ENCODE results near the gene UHRF1.
"Not testable (repeated sequence)": the region's sequence is repeated elsewhere in the genome, so short reads cannot be mapped to it uniquely, and the experiment has no call there.

The UHRF1 gene

DNA sequence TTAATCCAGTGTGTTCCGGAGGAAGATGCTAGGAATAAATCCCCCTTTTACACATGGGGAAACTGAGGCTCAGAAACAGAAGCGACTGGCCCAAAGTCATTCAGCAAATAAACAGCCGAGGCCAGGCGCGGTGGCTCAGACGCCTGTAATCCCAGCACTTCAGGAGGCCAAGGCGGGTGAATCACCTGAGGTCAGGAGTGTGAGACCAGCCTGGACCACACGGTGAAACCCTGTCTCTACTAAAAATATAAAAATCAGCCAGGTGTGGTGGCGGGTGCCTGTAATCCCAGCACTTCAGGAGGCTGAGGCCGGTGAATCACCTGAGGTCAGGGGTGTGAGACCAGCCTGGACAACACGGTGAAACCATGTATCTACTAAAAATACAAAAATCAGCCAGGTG is 30.3 kb upstream of the UHRF1 start:
- no peak for DNase-seq (ENCODE audit: low read depth in 1 of 2, low spot score in 1 of 2)
- in situ Hi-C loops (cut with HindIII; ENCODE audit: low pct_unique_long_range_greater_than_20kb, low sequenced_read_pairs): no loop called here
- no peak for TF ChIP-seq JUND (IDR thresholded peaks at IDR 0.05; ENCODE audit: low read depth)

DNA sequence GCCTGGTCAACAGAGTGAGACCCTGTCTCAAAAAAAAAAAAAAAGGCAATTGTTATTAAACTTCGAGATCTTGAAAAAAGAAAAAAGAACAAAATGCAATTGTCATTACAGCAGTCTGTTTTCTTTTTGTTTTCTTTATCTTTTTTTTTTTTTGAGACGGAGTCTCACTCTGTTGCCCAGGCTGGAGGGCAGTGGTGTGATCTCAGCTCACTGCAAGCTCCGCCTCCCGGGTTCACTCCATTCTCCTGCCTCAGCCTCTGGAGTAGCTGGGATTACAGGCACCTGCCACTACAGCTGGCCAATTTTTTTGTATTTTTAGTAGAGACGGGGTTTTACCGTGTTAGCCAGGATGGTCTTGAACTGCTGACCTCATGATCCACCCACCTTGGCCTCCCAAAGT is 26.4 kb upstream of the UHRF1 start:
- DNase-seq (ENCODE audit: low read depth in 1 of 2, low spot score in 1 of 2); in situ Hi-C loops (cut with HindIII; ENCODE audit: low pct_unique_long_range_greater_than_20kb, low sequenced_read_pairs): not testable (repeated sequence)

DNA sequence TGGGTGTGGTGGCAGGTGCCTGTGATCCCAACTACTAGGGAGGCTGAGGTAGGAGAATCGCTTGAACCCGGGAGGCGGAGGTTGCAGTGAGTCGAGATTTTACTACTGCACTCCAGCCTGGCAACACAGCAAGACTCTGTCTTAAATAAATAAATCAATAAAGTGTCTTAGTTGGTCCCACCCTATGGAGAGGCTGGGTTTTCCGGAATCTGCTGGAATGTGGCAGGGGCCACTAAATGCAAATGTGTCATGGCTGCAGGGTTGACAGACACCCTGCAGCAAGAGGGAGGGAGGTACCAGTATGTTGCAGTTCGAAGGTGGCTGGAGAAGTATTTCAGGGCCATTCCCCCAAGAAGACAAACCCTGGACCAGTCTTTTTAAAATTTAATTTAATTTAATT is 24.3 kb upstream of the UHRF1 start:
- in situ Hi-C loops (cut with HindIII; ENCODE audit: low pct_unique_long_range_greater_than_20kb, low sequenced_read_pairs); DNase-seq (ENCODE audit: low read depth in 1 of 2, low spot score in 1 of 2): not testable (repeated sequence)

DNA sequence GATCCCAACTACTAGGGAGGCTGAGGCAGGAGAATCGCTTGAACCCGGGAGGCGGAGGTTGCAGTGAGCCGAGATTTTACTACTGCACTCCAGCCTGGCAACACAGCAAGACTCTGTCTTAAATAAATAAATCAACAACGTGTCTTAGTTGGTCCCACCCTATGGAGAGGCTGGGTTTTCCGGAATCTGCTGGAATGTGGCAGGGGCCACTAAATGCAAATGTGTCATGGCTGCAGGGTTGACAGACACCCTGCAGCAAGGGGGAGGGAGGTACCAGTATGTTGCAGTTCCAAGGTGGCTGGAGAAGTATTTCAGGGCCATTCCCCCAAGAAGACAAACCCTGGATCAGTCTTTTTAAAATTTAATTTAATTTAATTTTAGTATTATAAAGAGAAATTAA is 21.5 kb upstream of the UHRF1 start:
- DNase-seq (ENCODE audit: low read depth in 1 of 2, low spot score in 1 of 2); in situ Hi-C loops (cut with HindIII; ENCODE audit: low pct_unique_long_range_greater_than_20kb, low sequenced_read_pairs): not testable (repeated sequence)

DNA sequence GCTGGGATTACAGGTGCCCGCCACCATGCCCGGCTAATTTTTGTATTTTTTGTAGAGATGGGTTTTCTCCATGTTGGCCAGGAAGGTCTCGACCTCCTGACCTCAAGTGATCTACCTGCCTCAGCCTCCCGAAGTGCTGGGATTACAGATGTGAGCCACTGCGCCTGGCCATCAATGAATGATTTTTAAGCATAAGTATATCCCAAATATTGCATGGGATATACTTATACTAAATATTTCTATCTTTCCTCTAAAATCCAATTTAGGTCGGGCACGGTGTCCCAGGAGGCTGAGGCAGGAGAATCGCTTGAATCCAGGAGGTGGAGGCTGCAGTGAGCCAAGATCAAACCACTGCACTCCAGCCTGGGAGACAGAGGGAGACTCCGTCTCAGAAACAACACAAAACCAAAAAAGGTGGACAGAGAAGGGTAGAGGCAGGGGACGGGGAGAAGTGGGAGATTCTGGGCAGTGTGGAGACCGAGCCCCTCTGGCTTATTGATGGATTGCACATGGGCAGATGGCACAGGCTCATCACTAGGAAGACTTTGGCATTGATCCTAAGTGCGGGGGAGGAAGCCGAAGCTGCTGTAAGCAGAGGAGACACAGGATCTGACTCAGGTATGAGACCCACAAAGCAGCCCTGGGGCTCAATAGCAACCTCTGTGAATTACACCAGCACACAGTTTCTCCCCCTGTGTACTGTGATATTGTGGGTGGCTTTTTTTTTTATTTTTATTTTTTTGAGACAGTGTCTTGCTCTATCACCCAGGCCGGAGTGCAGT is 20.1 kb upstream of the UHRF1 start:
- in situ Hi-C loops (cut with HindIII; ENCODE audit: low pct_unique_long_range_greater_than_20kb, low sequenced_read_pairs): no loop called here
- no peak for DNase-seq (ENCODE audit: low read depth in 1 of 2, low spot score in 1 of 2)

DNA sequence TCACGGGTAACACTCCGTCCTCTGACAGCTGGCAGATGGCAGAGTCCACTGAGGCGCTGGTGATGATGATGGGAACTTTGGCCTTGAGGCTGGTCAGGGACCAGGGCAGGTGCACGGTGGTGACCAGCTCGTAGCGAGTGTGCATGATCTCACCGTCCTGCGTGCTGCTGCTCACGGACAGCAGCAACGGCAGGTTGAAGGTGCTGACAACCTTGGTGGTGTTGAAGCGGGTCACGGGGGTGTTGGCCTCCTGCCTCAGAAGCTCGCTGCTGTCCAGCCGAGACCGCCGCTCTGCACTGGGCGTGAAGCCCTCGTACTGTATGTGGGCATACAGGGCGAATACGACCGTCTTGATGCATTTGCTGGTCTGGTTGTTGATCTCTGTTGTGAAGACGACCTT is 18.2 kb upstream of the UHRF1 start:
- in situ Hi-C loops (cut with HindIII; ENCODE audit: low pct_unique_long_range_greater_than_20kb, low sequenced_read_pairs): no loop called here
- DNase-seq (ENCODE audit: low read depth in 1 of 2, low spot score in 1 of 2): no peak
- TF ChIP-seq JUND (IDR thresholded peaks at IDR 0.05; ENCODE audit: low read depth): no peak

More for the DNA sequence above, 20.1 kb upstream of the UHRF1 start:
- TF ChIP-seq JUND (IDR thresholded peaks at IDR 0.05; ENCODE audit: low read depth): no peak

DNA sequence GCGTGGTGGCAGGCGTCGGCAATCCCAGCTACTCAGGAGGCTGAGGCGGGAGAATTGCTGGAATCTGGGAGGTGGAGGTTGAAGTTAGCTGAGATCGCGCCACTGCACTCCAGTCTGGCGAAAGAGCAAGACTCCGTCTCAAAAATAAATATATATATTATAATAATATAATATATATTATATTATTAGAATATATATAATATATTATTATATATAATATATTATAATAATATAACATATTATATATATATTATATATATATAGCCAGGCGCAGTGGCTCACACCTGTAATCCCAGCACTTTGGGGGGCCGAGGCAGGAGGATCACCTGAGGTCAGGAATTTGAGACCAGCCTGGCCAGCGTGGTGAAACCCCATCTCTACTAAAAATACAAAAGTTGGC is 16.3 kb upstream of the UHRF1 start:
- in situ Hi-C loops (cut with HindIII; ENCODE audit: low pct_unique_long_range_greater_than_20kb, low sequenced_read_pairs); DNase-seq (ENCODE audit: low read depth in 1 of 2, low spot score in 1 of 2): not testable (repeated sequence)

DNA sequence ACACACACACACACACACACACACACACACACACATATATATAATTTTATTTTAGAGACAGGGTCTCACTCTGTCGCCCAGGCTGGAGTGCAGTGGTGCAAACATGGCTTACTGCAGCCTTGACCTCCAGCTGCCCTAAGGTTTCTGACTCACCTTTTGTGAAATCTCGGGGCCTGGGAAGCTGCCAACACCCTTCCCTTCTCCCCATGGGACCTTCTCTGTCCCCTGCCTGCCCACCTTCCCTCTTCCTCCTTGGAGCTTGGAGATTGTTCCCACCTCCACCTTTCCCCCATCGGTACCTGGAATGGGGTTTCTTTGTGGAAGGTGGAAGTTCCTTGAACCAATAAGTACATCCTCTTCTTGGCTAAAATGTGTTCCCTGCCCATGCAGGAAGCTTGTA is 12.9 kb upstream of the UHRF1 start:
- in situ Hi-C loops (cut with HindIII; ENCODE audit: low pct_unique_long_range_greater_than_20kb, low sequenced_read_pairs): no loop called here
- DNase-seq (ENCODE audit: low read depth in 1 of 2, low spot score in 1 of 2): no peak
- no peak for TF ChIP-seq JUND (IDR thresholded peaks at IDR 0.05; ENCODE audit: low read depth)

DNA sequence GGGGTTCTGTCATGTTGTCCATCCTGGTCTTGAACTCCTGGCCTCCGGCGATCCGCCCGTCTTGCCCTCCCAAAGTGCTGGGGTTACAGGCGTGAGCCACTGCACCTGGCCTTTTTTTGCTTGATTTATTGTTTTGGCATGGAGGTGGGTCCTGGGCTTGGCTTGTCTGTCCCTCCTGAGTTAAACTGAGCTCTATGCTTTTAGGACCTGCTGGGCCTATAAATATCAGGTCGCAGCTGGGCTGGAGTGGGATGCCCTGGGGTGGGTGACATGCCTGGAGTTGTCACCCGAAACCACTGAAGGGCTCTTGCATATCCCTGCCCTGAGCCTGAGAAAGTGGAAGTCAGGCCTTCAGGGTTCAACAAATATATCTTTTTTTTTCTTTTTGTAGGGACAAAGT is 12.2 kb upstream of the UHRF1 start:
- in situ Hi-C loops (cut with HindIII; ENCODE audit: low pct_unique_long_range_greater_than_20kb, low sequenced_read_pairs): no loop called here
- TF ChIP-seq JUND (IDR thresholded peaks at IDR 0.05; ENCODE audit: low read depth): no peak
- DNase-seq (ENCODE audit: low read depth in 1 of 2, low spot score in 1 of 2): no peak

DNA sequence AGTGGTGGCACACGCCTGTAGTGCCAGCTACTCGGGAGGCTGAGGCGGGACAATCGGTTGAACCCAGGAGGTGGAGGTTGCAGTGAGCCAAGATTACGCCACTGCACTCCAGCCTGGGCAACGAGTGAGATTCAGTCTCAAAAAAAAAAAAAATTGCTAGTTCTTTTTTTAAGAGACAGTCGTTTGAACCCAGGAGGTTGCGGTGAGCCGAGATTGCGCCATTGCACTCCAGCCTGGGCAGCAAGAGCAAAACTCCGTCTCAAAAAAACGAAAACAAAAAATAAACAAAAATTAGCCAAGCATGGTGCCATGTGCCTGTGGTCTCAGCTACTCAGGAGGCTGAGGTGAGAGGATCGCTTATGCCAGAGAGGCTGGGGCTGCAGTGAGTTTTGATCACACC is 8.4 kb upstream of the UHRF1 start:
- DNase-seq (ENCODE audit: low read depth in 1 of 2, low spot score in 1 of 2); in situ Hi-C loops (cut with HindIII; ENCODE audit: low pct_unique_long_range_greater_than_20kb, low sequenced_read_pairs): not testable (repeated sequence)

DNA sequence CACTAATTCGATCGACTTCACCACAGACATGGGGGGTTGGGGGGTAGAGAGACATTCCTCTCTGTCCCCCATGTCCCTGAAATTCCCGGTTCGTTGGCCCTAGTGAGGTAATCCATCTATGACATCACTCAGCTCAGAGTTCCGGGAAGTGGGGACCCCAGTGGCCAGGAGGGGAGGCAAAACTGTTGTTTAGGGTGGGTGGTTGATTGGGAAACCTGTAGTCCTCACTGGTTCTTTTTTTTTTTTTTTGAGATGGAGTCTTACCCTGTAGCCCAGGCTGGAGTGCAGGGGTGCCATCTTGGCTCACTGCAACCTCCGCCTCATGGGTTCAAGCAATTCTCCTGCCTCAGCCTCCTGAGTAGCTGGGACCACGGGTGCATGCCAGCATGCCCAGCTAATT is 6.5 kb upstream of the UHRF1 start, which contains the start of gene ARRDC5:
ARRDC5 (minus strand) TSS at position 101 of the 400 bp plus-strand sequence; CDS start at position 30, 71 bp downstream.
- in situ Hi-C loops (cut with HindIII; ENCODE audit: low pct_unique_long_range_greater_than_20kb, low sequenced_read_pairs): no loop called here
- no peak for TF ChIP-seq JUND (IDR thresholded peaks at IDR 0.05; ENCODE audit: low read depth)
- DNase-seq (ENCODE audit: low read depth in 1 of 2, low spot score in 1 of 2): no peak

DNA sequence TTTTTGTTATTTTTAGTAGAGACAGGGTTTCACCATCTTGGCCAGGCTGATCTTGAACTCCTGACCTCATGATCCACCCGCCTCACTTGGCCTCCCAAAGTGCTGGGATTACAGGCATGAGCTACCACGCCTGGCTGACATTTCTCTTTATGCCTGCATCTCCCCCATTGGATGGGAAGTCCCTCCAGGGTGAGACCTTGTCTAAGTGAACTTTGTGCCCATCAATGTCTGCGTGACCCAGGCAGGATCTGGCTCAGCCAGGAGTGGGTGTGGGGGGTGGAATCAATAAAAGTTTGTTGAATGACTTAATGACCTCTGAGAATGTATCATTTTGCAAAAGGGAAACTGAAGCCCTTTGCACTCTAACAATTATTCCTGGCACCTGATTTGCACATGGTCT is 4.8 kb upstream of the UHRF1 start:
- DNase-seq (ENCODE audit: low read depth in 1 of 2, low spot score in 1 of 2): no peak
- in situ Hi-C loops (cut with HindIII; ENCODE audit: low pct_unique_long_range_greater_than_20kb, low sequenced_read_pairs): no loop called here
- no peak for TF ChIP-seq JUND (IDR thresholded peaks at IDR 0.05; ENCODE audit: low read depth)

DNA sequence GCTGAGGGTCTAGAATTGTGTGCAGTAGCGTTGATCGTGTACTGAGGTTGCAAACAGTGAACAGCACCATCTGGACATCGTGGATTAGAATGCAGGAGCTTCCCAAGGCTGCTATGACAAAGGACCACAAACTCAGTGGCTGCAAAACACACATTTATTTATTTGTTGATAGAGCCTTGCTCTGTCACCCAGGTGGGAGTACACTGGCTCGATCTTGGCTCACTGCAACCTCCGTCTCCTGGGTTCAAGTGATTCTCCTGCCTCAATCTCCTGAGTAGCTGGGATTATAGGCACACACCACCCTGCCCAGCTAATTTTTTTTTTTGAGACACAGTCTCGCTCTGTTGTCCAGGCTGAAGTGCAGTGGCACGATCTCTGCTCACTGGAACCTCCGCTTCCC is 2.3 kb upstream of the UHRF1 start:
- TF ChIP-seq JUND (IDR thresholded peaks at IDR 0.05; ENCODE audit: low read depth): no peak
- no peak for DNase-seq (ENCODE audit: low read depth in 1 of 2, low spot score in 1 of 2)
- in situ Hi-C loops (cut with HindIII; ENCODE audit: low pct_unique_long_range_greater_than_20kb, low sequenced_read_pairs): no loop called here

DNA sequence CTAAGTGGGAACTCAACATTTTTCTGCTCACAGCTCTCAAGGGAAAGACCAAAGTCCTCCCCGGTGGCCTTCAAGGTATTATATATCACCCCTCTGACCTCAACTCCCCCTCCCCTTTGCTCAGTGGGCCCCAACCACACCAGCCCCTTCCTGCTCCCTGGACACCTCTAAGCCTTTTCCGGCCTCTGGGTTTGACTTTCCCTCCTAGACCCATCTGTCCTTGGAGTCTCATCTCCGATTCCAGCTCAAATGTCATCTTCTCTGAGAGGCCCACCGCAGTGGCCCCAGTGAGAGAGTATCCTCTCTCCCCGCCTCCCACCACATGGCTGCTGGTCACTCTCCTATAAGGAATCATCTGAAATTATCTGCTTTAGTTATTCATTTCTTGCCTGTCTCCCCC is 941 bp upstream of the UHRF1 start:
- in situ Hi-C loops (cut with HindIII; ENCODE audit: low pct_unique_long_range_greater_than_20kb, low sequenced_read_pairs): no loop called here
- DNase-seq (ENCODE audit: low read depth in 1 of 2, low spot score in 1 of 2): no peak
- TF ChIP-seq JUND (IDR thresholded peaks at IDR 0.05; ENCODE audit: low read depth): no peak
